ENCODE results near the gene TP53INP2. TPM values are rescaled to one million over a fixed set of nuclear protein-coding genes. Genes with fewer than 3 reads are reported as not detected.
A peak's percentile ranks its signal among the peaks of the same experiment; 100 is the strongest.

The TP53INP2 gene
- total and polyA plus RNA-seq, 9 of the 15 experiments (the other 6 are each of a cell fraction or from before 2014, with no cell fraction given), result 0.43 to 5.0 (median 1.3) TPM

DNA sequence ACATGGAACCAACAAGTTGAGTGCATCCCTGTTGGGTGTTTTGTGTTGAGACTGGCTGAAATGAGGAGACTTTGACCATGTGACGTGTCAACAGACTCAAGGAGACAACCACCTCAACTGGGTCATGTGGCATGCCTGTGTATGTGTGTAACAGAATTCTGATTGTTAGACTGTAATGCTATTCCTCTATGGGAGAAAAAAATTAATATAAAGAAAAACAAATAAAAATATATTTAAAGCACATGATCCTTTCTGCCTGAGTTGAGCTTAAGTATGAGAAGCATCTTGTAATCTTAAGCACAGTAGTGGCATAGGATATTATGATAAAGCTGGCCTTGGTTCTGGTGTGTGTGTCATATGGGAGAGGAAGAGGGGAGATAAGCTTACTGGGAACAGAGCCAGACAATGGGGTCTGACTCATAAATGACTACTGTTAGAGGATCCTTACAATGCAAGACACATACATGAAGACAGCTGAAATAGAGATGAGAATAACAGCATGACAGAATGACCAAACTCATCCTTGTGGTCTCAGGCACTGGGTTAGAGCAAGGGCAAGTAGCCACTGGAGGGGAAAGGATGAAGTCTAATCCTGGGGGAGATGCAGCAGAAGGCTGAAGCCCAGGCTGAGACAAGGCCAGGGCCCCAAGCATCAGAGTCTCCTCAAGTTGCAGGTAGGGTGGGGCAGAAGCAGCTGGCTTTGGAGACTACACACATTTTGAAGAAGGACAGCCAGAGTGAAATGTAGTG lies 9.2 kb downstream of the TP53INP2 start (continued):
- TF ChIP-seq FOXJ2 (tag; IDR thresholded peaks at IDR 0.05), result no peak
- TF ChIP-seq HDAC8 (tag; IDR thresholded peaks at IDR 0.05), result no peak
- peak; percentile 88; a peak in 3 of 4 replicates for TF ChIP-seq KDM1A (IDR thresholded peaks at IDR 0.05)
- peak; percentile 89 for TF ChIP-seq GATA2 (CRISPR knock-in tag; IDR thresholded peaks at IDR 0.05)
- peak; percentile 48; the same call in 1 of the 2 replicates for TF ChIP-seq CREB1 (IDR thresholded peaks at IDR 0.05)
- TF ChIP-seq CREB1 (CRISPR knock-in tag; IDR thresholded peaks at IDR 0.05), result no peak
- TF ChIP-seq, protein P1, sequence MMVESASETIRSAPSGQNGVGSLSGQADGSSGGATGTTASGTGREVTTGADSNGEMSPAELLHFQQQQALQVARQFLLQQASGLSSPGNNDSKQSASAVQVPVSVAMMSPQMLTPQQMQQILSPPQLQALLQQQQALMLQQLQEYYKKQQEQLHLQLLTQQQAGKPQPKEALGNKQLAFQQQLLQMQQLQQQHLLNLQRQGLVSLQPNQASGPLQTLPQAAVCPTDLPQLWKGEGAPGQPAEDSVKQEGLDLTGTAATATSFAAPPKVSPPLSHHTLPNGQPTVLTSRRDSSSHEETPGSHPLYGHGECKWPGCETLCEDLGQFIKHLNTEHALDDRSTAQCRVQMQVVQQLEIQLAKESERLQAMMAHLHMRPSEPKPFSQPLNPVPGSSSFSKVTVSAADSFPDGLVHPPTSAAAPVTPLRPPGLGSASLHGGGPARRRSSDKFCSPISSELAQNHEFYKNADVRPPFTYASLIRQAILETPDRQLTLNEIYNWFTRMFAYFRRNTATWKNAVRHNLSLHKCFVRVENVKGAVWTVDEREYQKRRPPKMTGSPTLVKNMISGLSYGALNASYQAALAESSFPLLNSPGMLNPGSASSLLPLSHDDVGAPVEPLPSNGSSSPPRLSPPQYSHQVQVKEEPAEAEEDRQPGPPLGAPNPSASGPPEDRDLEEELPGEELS (CRISPR knock-in tag; IDR thresholded peaks at IDR 0.05; ENCODE audit: borderline replicate concordance), result no peak
- TF ChIP-seq ZFPM2 (CRISPR knock-in tag; IDR thresholded peaks at IDR 0.05), result no peak
- TF ChIP-seq CEBPZ (IDR thresholded peaks at IDR 0.05; ENCODE audit: borderline replicate concordance, low read depth, low read length), result no peak
- no peak for TF ChIP-seq ZNF324 (CRISPR knock-in tag; IDR thresholded peaks at IDR 0.05)
- TF ChIP-seq, protein P2, sequence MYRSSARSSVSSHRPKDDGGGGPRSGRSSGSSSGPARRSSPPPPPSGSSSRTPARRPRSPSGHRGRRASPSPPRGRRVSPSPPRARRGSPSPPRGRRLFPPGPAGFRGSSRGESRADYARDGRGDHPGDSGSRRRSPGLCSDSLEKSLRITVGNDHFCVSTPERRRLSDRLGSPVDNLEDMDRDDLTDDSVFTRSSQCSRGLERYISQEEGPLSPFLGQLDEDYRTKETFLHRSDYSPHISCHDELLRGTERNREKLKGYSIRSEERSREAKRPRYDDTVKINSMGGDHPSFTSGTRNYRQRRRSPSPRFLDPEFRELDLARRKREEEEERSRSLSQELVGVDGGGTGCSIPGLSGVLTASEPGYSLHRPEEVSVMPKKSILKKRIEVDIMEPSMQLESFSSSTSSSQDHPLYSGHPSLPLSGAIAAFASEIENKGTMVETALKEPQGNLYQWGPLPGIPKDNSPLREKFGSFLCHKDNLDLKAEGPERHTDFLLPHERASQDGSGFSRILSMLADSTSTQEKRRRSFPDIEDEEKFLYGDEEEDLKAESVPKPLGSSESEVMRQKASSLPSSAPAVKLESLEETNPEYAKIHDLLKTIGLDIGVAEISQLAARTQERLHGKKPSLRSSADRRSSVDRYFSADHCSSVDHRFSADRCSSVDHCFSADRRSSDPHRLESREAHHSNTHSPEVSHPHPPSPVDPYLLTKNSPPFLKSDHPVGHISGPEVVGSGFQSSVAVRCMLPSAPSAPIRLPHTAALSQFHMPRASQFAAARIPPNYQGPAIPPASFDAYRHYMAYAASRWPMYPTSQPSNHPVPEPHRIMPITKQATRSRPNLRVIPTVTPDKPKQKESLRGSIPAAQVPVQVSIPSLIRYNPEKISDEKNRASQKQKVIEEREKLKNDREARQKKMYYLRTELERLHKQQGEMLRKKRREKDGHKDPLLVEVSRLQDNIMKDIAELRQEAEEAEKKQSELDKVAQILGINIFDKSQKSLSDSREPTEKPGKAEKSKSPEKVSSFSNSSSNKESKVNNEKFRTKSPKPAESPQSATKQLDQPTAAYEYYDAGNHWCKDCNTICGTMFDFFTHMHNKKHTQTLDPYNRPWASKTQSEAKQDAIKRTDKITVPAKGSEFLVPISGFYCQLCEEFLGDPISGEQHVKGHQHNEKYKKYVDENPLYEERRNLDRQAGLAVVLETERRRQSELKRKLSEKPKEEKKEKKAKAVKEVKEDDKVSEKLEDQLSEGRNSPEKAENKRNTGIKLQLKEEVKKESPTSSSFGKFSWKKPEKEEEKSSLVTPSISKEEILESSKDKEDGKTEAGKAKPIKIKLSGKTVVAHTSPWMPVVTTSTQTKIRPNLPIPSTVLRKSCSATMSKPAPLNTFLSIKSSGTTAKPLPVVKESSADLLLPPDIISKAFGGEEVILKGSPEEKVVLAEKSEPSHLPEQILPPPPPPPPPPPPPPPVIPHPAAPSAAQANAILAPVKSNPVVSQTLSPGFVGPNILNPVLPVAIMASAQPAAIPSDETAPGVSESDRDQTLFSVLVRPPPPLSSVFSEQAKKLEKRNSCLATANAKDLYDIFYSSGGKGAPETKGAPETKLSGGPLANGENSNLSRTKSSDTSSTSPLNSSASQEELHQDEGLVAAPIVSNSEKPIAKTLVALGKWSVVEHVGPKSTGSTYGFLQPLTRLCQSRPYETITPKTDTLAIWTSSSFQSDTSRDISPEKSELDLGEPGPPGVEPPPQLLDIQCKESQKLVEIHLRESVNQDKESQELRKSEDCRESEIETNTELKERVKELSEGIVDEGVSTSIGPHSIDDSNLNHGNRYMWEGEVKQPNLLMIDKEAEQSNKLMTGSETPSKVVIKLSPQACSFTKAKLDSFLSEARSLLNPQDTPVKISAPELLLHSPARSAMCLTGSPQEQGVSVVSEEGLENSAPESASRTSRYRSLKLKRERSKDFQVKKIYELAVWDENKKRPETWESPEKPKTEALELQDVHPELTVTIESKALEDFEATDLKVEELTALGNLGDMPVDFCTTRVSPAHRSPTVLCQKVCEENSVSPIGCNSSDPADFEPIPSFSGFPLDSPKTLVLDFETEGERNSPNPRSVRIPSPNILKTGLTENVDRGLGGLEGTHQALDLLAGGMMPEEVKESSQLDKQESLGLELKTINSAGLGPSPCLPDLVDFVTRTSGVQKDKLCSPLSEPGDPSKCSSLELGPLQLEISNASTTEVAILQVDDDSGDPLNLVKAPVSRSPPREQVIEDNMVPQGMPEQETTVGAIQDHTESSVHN (IDR thresholded peaks at IDR 0.05; ENCODE audit: borderline replicate concordance in 1 of 2, low read depth in 1 of 2), result peak in 1 of 2 experiments; percentile 90; a peak in 2 of 4 replicates
- TF ChIP-seq ZNF408 (CRISPR knock-in tag; IDR thresholded peaks at IDR 0.05; ENCODE audit: low read depth), result no peak
- TF ChIP-seq STAG1 (CRISPR knock-in tag; IDR thresholded peaks at IDR 0.05; ENCODE audit: borderline replicate concordance), result no peak
- no peak for TF ChIP-seq HCFC1 (IDR thresholded peaks at IDR 0.05; ENCODE audit: low read depth, low read length)
